Measurements from ENCODE around the gene RAB39B.
"Not testable (repeated sequence)": the region's sequence is repeated elsewhere in the genome, so short reads cannot be mapped to it uniquely, and the experiment has no call there.

Gene RAB39B, protein sequence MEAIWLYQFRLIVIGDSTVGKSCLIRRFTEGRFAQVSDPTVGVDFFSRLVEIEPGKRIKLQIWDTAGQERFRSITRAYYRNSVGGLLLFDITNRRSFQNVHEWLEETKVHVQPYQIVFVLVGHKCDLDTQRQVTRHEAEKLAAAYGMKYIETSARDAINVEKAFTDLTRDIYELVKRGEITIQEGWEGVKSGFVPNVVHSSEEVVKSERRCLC

DNA sequence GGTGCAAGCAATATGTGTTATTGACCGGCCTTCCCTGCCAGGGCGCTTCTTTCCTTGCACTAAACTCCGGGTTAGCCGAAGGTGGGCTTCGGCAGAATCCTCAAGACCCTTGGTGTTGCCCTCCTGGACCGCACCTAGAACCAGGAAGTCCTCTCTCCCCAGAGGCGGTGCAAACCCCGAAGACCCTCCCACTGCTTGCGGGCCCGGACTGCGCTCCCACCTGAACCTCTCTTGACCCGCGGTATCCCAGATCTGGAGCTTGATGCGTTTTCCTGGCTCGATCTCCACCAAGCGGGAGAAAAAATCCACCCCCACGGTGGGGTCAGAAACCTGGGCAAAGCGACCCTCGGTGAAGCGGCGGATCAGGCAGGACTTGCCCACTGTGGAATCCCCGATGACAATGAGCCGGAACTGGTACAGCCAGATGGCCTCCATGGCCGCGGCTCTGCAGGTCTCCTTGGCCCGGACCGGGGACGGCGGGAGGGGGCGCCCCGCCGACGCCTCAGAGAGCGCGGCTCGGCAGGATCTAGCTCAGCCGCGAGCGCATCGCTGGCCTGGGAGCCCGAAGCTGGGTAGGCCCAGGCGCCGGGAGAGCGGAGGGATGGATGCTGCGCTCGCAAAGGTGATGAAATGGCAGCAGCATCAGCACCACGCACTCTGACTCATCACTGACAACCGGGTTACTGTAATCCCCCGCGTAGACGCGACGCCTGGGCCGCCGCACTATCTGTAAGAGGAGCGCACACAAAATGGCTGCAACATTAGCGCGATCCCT lies at the start of gene RAB39B:
Gene RAB39B, minus strand, starts transcription at position 638 of the 775 bp plus-strand sequence. Its CDS starts 203 bp downstream, at position 435.
- DNase-seq = peak; percentile 62

DNA sequence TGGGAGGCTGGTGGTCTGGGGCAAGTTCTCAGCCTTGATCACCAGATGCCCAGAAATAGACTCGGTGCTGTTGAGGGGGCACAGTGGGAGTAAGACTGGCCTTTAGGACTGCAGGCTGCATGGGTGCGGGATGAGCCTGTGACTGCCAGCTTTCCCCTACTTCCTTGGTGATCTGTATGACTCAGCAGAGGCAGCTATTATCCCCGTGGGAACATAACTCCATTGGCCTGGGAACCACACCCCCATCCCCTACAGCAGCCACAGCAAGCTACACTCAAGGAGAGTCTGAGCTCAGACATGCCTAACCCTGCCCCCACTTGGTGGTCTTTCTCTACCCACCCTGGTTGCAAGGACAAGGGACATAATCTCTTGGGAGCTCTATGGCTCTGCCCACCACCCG lies 49.5 kb upstream of the RAB39B start:
- no peak for DNase-seq

DNA sequence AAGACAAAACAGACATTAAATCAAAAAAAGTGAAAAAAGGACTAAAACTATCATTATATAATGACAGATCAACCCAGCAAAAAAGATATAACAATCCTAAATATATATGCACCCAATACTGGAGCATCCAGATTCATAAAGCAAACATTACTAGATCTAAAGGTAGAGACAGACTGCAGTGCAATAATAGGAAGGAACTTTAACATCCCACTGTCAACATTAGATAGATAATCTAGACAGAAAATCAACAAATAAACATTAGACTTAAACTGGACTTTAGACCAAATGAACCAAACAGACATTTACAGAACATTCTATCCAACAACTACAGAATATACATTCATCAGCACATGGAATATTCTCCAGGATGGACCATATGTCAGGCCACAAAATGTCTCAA lies 29.5 kb upstream of the RAB39B start:
- DNase-seq = no peak

DNA sequence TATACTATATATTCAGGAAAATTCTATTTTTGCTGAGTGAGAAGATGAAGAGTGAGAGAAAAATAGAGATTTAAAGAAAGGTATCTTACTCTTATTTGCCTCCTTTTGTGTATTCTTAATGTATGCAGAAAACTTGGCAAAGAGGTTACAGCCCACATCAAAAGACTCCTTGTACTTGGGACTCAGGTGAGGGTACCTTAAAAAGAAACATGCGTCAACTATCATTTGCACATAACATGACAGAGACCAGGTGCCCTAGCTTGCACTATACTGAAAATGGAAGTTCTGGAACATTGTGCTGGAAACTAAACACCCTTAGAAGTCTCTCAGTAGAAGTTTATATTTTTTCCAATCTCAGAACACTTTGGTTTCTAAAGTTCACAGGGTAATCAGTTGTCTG lies 15.6 kb upstream of the RAB39B start:
- no peak for DNase-seq

DNA sequence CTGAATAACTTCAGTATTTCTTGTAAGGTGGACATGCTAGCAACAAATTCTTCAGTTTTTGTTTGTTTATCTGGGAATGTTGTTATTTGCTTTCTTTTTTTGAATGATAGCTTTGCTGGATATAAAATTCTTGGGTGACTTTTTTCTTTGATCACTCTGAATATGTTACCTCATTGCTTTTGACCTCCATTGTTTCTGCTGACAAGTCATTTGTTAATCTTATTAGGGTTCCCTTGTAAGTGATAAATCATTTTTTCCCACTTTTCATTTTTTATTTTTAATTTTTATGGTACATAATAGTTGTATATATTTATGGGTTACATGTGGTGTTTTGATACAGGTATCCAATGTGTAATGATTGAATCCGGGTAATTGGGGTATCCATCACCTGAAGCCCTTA lies 6.7 kb upstream of the RAB39B start:
- DNase-seq = no peak

DNA sequence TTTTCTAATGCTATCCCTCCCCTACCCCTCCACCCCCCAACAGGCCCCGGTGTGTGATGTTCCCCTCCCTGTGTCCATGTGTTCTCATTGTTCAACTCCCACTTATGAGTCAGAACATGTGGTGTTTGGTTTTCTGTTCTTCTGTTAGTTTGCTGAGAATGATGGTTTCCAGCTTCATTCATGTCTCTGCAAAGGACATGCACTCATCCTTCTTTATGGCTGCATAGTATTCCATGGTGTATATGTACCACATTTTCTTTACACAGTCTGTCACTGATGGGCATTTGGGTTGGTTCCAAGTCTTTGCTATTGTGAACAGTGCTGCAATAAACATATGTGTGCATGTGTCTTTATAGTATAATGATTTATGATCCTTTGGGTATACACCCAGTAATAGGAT lies 3.7 kb upstream of the RAB39B start:
- not testable (repeated sequence) for DNase-seq

DNA sequence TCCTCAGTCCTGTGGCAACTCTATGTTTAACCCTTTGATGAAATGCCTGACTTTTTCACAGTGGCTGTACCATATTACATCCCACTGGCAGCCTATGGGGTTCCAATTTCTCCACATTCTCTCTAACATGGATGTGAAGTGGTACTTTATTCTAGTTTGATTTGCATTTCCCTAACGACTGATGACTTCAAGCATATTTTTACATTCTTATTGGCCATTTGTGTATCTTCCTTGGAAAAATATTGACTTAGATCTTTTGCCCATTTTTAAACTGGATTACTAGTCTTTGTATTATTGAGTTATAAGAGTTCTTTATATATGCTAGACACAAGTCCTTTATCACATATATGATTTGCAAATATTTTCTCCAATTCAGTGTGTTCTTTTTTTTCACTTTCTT lies 2.1 kb upstream of the RAB39B start:
- DNase-seq = no peak

DNA sequence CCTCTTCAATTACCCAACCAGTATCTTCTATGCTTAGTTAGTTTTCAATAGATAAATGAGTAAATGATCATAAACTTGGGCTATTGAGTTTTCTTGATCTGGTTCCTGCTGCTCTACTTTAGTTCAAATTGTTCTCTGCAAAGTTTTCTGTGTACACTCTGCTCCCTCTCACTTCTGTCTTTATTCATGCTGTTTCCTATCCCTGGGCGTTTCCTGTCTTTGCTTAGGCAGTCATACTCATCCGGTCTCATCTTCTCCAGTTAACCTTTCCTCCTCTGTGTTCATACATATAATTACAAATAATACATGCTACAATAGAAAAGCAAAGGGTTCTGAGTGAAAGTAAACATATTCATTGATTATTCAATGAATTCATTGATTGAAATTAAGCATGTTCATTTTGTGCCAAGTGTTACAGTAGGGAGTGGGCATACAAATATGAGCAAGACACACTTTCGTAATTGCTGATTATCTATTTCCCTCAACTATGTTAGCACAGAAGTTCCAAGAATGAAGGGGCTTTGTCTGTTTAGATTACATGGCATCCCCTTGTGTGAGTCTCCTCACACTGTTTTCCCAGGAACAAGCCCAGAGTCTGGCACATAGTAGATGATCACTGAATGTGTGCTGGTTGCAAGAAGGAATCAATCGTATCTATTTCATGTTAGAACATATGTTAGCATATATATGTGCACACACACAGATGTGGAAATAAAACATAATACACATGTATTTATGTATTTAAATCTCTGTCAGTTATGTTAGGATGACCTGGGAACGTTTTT lies 1.1 kb downstream of the RAB39B start:
- DNase-seq = peak; percentile 2

DNA sequence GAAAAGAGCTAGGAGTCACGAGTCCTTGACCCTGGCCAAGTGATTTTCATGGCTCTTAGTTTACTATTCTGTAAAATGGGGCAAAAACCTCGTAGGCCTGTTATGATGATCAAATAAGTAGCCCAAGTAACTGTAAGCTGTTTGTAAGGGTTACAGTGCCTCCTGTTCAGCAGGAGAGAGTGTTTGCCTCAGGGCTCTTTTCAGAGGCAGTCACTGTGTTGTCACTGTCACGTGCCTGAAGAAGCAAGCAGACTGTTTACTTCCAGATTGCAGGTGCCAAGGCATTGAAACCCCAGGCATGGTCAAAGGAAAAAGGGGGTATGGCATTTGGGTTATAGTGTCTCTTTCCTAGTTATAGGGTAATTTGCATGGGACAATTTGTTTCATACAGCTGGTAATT lies 4.5 kb downstream of the RAB39B start:
- no peak for DNase-seq

DNA sequence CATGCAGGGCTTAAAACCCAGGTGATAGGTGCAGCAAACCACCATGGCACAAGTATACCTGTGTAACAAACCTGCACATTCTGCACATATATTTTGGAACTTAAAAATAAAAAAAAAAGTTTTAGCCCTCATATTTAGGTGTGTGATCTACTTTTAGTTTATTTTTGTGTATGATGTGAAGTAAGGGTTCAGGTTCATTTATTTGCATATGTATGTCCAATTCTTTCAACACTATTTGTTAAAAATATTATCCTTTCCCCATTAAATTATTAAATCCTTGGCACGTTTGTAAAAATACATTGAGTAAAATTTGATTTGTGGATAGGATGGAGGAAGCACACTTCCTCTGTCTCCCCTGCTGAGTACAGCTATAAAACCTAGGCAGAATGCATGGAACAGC lies 12.9 kb downstream of the RAB39B start:
- DNase-seq = no peak

DNA sequence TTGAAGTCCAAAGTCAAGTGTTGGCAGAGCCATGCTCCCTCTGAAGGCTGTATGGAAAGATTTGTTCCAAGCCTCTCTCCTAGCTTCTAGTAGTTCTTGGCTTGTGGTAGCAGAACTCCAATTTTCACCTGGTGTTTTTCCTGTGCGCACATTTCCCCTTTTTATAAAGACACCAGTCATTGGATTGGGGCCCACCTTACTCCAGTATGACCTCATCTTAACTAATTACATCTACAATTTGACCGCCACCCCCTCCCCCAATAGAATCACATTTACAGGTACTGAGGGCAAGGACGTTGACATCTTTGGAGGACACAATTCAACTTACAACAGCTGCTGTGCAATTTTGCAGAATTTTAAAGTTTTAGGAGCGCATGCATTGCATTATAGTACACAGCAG lies 16.8 kb downstream of the RAB39B start:
- no peak for DNase-seq

DNA sequence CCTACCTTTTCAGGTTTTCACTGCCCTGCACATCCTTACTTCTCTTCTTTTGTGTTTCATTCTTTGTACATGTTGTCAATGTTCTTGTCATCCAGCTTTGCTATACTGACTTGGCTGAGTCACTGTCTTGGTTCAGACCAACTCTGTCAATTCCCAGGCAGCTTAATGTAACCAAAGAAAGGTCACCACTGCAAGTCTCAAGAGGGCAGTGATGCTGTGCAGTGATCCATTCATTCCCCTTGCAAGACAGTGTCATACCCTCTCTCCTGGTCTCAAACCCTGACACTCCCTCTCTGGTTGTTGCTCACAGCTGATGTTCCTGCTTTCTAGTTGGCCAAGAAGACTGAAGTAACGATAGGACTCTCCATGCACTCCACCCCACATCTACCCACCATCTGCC lies 17.5 kb downstream of the RAB39B start:
- no peak for DNase-seq

DNA sequence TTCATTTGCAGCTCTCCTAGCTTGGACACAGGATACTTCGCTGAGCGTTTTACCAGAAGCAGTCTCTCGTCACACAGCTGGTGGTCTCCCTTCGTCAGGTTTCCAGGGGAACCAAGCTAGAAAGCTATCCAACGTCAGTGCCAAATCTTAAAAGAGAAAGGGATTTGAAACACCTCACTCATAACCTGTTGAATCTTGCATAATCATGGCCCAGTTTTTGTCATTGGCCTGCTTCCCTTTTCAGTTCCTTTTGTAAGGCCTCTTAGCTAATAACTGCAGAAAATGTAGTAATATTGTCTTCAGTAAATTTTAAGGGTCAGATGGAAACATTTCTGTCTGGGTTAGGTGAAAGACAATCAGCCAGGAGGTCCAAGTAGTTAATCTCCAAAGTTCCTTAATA lies 22.0 kb downstream of the RAB39B start:
- DNase-seq = peak; percentile 75

DNA sequence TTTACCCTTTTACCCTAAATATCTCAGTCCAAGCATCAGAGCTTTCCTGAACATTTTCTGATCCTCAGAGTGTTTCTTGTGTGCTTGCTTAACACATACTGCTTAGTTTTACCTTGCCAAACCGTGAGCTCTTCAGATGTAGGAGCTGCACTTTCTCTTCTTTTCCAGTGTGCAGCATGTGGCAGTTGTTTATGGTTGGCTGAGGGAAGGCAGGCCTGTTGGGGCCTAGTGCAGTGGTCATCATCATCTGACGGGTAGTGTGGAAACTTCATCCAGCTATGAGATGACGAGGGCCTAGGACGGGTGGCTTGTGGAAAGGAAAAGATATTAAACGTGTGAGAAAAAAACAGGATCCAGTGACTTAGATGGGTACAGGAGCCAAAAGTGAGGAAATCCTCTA lies 26.6 kb downstream of the RAB39B start:
- DNase-seq = no peak

DNA sequence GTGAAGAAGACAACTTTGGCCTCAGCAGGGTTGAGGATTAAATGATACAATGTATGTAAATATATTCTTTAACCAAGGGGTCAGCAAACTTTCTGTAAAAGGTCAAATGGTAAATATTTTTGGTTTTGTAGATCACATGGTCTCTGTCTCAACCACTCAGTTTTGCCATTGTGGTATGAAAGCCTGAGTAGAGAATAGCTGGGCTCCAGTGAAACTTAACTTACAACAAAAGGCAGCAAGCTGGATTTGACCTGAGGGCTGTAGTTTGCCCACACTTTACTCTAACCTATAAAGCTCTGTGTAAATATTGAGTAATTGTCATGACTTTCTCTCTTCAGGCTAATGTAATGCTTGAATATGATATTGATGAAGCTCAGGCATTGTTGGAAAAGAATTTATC lies 28.4 kb downstream of the RAB39B start:
- DNase-seq = no peak

DNA sequence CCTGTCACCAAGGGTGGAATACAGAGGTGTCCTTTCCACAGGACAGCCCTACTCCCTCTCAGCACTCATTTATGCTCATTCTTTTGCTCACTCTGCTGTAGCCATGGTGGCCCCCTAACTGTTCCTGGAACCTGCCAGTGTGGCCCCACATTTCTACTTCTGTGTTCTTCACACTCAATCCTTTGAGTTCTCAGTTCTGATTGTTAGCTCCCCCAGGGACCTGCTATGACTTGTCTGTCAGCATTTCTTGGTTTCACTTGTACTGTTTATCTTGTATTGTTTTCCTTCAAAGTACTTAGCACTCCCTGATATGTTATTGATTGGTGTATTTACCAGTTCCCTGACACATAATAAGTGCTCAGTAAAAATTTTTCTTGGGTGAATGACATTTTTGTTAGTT lies 33.1 kb downstream of the RAB39B start:
- DNase-seq = no peak

DNA sequence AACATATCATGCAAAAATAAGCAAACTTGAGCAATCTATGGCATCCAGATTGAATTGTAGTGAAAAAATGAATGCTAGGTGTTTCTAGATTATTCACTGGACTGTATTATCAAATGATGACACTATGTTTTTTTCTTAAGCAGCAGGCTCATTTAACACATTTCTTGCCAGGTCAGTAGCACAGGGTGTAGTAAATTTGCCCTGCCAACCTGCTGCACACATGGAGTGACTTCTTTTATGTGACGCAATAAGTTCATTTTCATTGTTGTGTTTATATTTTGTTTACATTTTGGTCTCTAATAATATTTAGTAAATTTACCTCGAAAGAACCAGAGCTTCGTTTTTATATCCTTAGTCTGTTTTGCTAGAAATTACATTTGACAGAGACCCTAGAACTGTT lies 38.5 kb downstream of the RAB39B start:
- no peak for DNase-seq

DNA sequence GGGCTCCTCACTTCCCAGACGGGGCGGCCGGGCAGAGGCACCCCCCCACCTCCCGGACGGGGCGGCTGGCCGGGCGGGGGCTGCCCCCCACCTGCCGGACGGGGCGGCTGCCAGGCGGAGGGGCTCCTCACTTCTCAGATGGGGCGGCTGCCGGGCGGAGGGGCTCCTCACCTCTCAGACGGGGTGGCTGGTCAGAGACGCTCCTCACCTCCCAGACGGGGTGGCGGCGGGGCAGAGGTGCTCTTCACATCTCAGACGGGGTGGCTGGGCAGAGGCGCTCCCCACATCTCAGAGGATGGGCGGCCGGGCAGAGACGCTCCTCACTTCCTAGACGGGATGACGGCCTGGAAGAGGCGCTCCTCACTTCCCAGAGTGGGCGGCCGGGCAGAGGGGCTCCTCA lies 40.5 kb downstream of the RAB39B start:
- DNase-seq = not testable (repeated sequence)

DNA sequence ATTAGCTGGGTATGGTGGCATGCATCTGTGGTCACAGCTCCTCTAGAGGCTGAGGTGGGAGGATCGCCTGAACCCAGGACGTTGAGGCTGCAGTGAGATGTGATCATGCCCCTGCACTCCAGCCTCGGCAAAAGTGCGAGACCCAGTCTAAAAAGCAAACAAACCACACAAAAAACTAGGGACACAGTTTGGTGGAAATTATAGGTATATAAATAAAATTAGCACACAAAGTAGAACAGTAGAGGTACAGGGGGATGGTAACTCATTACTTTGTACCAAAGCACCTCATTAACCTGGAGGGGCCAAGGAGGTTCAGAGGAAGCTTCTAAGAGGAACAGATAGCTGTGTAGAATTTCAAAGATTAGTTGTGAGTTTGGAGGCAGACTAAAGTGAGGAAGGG lies 42.9 kb downstream of the RAB39B start:
- DNase-seq = no peak

DNA sequence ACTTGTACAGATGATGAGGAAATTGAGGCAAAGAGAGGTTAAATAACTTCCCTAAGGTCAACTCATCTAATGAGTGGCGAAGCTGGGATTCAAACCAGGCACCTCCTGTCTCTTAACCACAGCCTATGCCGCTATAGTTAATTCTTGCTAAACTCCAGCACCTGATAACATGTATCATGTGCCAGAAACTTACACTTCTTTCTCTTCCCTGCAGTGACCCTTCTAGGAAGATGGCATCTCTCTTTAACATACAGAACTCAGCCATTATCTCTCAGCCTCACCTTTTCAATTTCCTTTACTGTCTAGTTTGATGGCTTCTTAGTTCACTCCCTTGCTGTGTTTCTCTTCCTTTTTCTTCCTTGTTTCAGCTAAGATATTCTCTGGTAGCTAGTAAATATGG lies 45.5 kb downstream of the RAB39B start:
- DNase-seq = no peak

DNA sequence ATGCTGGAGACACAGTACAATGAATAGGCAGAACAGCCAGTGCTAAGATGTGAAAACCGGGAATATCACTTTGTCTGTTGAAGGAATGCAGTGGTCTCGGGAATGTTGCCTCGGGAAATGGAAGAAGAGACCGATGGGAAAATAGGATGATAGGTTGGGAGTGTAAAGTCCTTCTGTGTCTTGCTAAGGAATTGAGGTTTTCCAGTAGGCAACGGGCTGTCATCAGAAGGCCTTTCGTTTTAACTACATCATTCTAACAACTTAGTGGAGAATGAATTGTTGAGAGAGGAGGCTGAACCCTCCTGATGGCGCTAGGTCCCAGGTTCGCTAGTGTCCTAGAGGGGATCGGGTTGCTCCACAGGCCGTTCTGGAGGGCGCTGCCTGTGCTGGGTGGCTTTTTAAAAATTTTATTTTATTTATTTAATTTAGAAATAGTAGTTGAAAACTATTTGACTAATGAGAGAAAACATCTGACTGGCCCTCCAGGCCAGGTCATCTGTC lies 47.3 kb downstream of the RAB39B start:
- no peak for DNase-seq

DNA sequence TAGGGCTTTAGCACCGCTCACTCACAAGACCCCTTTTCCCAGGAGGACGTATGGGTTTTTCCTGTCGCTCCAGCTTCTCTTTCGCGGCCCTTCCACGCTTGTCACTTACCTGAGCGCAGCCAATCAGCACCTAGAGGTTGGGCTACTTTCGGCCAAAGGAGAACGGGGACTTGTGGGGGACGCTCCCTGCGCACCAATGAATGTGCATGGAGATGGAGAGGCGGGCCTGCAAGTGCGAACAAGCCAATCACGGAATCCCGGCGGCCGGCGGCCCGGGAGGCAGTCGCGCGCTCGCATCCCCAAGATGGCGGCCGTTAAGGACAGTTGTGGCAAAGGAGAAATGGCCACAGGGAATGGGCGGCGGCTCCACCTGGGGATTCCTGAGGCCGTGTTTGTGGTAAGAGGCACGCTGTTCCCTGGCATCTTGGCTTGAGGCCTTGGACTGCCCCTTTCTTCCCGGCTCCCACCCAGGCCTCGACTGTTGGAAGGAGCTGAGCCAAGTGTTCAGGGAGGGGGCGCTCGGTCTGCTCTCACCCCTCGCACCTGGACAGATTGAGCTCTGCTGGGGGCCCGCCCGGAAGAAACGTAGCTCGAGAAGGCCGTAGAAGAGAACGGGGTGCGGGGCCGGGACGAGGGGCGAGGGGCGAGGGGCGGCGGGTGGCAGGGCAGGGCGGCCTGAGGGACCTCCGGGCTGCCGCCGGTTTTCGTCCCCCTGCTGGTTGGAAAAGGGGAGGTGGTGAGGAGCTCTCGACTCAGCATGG lies 47.9 kb downstream of the RAB39B start, which contains the start of gene VBP1:
Gene VBP1, plus strand, starts transcription at position 282 of the 761 bp plus-strand sequence. Its CDS starts 23 bp downstream, at position 305.
- peak; percentile 92 for DNase-seq
